GM19328 (cell line): Measurements from ENCODE around the gene TUSC1.
"Not testable (repeated sequence)": the region's sequence is repeated elsewhere in the genome, so short reads cannot be mapped to it uniquely, and the experiment has no call there.

Source experiments
- ATAC-seq: cut with Tn5 transposase; IDR thresholded peaks from one replicate; pipeline ENCODE4 v1.9.1; 2021; ENCODE audit warnings: mild to moderate bottlenecking, moderate library complexity; ENCODE audit not compliant: unreplicated experiment

TUSC1 gene

DNA sequence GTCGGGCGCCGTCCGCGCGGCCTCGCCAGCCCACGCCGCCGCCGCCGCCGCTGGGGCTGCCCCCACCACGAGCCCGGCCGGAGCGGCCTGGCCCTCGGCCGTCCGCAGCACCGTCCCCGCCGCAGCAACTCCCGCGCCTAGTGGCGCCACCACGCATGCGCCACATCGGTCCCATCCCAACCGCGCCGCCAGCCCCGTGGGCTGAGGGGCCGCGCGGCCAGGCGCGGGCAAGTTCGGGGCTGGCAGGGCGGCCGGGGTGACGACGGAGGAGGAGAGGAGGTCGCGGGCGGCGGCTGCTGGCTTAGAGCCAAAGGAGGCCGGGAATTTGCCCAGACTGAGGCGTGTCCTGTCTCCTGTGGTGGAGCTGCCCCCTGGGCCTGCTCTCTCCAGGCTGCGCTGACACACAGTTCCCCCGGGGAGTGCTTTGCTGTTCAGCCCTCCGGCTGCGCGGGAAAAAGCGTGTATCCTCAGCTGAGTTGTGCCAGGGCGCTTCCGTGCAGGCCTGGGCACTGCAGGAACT, at the start of gene TUSC1:
Gene TUSC1 (minus strand): TSS at position 298 of the 520 bp plus-strand sequence. CDS start 132 bp downstream, at position 166.
- ATAC-seq, result no peak

DNA sequence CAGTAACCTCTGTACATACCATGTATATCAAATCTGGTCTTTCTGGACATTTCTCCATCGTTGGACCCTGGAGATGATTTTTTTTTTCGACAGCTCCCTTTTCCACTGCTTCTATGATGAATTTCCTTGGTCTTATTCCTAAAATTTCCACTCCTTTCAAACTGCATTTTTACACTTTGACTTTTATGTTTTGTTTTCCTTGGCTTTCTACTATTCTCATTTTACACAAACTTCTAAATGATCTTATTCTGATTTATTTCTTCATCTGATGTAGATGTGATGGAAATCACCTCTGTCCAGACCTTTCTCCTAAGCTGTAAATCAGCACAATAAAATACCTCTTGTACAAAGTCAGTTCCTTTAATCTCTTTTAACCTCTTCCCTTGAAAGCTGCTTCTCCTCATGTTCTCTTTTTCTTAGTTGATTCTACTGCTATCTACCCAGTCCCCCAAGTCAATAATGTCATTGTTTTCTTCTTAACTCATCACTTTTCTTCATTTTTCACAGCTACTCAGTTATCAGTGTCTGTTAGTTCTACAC, 48.7 kb upstream of the TUSC1 start:
- no peak for ATAC-seq

DNA sequence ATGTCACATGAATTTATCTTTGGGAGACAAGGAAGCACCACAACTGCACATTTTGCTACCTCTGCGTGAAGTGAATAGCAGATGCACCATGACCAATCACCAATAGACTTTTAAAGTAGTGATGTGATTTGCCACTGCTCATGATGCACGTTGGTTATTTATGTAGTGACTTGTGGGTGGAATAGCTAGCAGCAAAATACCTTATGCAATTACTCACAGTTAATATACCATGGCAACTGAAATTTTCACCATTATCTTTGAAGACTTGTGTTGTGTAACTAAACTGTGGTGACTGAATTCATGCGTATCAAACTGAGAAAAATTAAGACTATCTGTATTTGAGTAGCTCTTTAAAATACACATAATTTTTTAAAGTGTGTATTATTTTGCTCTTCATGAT, 46.2 kb upstream of the TUSC1 start:
- no peak for ATAC-seq

DNA sequence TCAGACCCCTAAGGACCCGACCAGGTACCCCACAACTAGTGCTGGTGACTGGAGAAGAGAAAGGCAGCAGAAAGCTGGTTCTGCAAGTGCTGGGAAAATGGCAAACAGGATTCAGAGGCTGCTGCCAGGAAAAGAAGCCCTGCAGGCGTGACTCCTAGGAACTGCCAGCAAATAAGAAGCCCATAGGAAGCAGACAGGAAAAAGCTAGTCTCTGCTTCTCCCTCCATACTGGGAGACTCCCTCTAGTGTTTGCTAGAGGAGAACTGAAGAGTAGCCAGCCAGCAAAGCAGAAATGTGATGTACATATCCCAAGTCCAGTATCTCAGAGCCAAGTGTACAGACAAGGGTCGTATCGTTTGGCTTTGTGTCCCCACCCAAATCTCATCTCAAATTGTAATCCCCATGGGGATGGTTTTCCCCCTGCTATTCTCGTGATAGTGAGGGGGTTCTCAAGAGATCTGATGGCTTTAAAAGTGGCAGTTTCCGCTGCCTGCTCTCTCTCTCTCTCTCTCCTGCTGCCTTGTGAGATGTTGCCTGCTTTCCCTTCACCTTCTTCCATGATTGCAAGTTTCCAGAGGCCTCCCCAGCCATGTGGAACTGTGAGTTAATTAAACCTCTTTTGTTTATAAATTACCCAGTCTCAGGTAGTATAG, 38.1 kb upstream of the TUSC1 start:
- ATAC-seq, result no peak

DNA sequence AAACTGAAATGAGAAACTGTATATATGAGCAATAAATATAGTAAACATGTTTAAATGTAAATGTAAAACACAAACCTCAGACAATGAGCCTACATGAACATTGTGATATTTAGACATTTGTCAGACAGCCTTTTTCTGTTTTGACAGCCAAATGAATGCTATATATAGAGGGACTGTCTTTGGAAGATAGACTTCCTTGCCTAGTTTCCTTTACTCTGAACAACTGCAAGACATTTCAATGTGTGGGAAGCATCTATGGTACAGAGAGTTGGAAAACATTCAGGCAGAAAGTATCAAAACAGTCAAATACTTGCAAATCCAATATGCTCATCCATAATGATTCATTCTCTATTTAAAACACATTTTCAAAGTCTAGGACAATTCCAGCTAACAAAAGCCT, 31.7 kb upstream of the TUSC1 start:
- ATAC-seq, result no peak

DNA sequence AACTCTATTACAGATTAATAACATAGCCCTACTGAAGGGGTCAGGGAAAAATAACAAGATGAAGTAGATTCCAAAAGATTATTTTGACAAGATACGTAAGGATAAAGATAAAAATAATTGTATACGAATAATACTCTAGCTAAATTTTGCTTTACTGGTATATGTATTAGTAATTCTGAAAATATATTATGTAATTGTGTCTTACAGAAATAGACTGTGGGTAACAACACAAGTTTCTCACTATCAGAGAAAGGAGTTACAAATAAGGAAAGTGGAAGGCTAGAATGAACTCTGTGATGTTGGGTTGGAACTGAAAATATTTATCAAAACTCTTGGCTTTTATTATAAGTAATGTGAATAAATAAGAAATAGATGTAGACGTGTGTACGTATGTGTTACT, 26.6 kb upstream of the TUSC1 start:
- ATAC-seq, result no peak

DNA sequence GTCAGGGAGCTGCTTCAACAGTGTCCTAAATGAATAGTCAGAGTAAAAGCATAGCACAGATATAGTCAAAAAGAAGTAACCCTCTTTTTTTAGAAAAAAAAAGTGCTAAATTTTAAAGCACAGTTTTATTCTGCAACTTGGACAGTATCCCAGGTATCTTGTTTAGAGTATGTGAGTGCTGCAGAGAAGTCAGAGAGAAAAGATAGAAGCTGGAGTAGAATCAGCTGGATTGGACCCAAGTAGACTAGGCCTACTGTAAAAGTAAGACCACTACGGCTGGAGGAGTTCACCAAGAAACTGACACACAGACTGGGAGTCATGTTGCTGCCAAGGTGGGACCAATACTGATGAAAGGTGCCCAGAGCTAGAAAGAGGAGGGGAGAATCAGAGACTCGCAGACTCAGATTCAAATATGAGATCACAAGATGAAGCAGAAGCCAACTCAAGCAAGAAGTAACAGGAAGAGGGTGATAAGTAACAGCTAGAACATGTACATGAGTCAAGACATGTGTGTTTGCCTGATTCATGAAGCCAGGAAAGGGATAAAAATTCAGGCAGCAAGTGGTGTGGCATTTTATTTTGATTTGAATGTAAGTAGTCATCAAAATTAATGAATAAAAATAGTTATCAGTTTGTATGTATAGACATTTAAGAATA, 25.6 kb upstream of the TUSC1 start:
- no peak for ATAC-seq

DNA sequence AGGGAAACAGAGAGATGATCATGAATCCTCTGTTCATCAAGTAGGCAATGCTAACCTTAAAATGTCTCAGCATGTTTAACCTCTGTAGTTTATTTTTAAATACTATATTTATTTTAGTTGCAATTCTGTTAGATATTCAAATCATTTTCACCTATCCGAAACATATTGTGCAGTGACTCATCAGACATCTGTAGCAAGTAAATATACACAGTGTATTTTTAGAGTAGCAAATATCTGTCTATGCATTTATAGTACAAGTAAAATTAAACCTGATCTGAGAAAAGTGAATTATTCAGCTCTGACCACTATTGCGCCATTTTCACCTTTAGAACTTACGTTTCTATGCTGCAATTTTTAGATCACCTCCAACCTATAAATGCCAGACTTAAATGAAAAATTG, 24.3 kb upstream of the TUSC1 start:
- no peak for ATAC-seq

DNA sequence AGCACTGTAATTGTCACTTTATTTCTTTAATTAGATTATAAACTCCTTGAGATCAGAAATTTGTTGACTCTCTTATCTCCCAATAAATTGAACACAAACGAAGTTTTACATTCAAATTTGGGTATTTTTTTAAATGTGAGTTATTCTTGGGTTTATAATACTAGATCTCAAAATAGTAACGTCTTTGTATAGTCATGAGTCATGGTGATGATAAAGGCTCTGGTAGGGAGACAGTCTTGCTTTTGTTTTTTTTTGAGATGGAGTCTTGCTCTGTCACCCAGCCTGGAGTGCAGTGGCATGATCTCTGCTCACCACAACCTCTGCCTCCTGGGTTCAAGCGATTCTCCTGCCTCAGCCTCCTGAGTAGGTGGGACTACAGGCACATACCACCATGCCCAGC, 22.7 kb upstream of the TUSC1 start:
- ATAC-seq, result not testable (repeated sequence)

DNA sequence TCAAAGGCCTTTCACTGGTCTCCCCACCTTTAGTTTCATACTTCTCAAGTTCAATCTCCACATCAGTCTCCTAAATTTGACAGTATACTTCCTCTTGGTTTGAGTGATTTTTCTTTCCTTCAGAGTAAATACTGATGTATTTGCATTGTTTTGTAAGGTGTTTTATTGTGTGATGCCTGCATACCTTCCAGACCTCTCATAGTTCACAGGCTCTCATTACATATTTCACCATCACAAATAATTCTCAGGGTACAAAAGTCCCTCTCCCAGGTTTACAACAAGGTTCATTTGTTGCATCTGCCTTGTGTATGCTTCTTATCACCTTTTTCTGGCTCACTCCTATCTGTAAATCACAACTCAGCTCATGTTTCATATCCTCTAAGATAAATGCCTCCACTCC, 22.2 kb upstream of the TUSC1 start:
- no peak for ATAC-seq

DNA sequence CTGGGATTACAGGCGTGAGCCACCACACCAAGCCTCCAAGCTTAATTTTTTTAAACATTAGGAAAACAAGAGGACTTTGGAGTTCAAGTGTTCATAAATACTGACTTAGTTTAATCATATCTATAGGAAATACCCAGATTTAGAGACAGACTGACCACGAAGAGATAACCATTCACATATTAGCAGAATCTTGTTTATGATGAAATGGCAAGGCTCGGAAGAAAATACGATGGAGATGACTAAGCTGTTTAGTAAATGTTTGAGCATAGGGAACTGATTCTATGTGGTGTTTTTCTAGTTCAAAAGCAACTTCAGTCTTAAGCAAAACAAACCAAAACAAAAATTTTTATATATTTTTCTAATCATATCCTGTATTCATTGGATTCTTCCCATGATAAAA, 13.5 kb upstream of the TUSC1 start:
- ATAC-seq, result no peak

DNA sequence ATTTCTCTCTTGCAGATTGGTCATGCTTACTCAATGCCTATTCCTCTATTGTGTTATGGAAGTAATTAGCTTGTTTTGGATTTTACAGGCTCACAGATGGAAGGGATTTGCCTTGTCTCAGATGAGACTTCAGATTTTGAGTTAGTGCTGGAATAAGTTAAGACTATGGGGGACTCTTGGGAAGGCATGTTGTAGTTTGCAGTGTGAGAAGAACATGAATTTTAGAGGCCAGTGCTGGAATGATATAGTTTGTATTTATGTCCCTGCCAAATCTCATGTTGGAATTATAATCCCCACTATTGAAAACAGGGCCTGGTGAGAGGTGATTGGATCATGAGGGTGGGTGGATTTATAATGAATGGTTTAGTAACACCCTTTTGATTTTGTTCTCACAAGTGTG, 6.1 kb upstream of the TUSC1 start:
- ATAC-seq, result no peak

DNA sequence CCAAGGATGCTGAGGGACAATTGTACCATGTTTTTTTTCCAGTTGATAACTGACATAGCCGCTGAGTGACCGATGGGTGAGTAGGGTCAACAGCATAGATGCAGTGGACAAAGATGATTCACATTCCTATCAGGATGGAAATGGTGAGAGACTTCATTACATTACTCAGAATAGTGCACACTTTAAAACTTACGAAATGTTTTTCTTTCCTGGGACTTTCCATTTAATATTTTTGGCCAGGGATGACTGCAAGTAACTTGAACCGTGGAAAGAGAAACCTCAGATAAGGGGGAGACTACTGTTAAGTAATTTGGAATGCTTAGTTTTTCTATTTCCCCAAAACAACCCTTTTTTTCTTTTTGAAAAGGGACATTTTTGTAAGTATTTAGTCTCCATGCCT, 3.0 kb upstream of the TUSC1 start:
- no peak for ATAC-seq

DNA sequence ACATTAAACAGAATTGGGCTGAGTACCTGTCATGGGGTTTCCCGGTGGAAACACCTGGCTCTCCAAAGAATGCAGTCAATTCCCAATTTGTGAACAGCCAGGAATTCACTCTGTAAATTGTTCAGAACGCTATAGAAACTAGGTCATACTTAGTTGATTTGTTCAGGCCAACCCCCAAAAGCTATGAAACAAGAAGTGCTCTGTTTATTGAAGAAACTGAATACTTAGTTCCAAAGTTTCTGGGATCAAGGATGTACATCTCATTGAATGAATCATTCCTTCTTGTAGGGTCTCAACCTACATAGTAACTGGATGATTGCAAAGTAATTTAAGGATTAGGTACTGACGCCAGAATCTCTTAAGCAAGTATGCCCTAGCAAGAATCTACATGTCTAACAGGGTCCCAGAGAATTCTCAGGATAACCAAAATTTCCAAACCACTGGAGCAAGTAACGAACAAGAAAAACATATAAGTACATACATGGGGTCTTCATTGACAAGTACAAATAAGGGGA, 659 bp upstream of the TUSC1 start:
- no peak for ATAC-seq

DNA sequence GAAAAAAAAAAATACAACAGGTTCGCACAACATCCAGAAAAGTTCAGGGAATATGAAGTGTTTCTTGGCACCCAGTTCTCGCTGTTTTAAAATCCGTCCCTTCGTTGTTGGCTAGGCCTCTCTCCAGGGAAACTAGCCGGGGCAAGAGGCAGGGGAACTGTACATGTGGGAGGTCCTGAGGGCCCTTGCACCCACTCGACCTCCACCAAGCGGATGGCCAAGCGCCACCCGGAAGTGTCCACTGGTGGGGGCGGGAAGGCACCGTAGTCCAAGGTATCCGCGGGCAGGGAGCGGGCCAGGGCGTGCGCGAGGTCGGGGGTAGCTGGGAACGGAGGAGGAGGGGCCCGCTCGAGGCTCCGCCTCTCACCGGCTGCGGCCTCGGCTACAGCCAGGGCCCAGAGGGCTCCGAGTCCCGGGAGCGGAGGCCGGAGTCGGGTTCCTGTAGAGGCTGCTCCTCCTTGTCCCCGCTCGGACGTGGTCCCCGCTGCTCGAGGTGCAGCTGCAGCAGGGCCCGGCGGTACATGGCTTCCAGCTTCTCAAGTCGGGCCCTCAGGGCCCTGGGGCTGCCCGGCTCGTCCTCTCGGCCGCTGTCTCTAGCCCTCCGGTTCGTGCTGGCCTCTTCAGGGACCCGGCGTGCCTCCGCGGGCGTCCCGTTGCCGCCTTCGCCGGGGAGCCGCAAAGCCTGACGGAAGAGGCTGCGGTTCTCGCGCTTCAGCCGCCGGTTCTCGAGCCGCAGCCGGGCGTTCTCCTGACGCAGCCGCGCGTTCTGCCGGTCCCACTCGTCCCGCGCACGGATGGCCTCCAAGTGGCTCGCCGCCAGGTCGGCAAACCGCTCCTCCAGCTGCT, 720 bp downstream of the TUSC1 start:
- ATAC-seq, result no peak

DNA sequence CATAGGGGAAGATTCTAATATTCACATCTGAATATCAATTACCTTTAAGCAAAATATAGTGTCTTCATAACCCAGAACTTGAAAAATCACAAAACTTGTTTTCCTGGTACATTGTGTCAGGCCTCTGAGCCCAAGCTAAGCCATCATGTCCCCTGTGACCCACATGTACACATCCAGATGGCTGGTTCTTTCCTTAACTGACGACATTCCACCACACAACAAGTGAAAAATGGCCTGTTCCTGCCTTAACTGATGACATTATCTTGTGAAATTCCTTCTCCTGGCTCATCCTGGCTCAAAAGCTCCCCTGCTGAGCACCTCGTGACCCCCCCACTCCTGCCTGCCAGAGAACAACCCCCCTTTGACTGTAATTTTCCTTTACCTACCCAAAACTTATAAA, 2.4 kb downstream of the TUSC1 start:
- ATAC-seq, result not testable (repeated sequence)

DNA sequence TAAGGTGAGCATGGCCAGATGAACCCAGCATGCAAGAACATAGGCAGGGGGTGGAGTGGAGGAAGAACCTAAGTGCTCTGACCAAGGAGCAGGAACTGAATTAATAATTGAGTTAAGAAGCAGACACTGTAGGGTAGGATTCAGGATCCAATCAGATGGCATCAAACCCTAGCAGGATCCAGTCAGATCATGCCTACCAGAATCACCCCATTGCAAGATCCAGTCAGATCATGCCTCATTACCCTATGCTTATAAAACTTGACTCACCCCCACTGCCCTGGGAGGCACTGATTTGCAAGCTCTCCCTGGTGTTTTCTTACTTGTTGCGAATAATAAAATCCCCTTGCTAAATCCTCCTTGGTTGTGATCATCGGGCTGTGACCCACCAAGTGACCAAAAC, 19.7 kb downstream of the TUSC1 start:
- ATAC-seq, result no peak

DNA sequence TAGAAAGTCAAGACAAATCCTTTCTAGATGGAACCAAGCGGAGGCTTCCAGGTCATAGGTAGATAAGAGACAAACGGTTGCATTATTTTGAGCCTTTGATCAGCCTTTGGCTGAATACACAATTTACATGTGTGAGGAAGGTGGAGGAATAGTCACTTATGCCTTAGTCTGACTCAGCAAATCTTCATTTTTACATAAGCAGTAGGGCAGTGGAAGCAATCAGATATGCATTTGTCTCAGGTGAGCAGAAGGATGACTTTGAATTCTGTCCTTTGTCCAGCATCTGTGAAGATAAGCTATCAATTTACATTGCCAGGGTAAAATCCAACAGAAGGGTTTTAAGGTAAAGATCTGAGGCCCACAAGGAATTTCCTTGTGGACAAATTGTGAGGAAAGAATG, 23.8 kb downstream of the TUSC1 start:
- no peak for ATAC-seq

DNA sequence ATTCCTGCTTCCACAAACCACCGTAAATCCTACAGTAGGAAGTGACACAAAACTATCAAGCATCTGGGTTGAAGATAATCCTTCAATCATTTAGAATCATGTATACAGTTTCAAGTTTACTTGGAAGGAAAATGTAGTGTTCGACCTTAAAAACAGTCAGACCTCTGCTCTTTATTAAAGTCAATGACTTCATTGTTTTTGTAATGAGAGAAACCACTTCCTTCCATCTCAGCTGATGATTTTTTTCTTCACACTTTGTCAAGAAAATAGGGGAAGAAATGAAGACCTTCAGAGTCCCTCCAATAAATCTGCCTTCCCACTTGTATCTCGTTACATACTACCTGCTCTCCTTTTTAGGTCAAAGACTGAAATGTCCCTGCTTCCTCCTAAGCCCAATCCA, 30.1 kb downstream of the TUSC1 start:
- no peak for ATAC-seq

DNA sequence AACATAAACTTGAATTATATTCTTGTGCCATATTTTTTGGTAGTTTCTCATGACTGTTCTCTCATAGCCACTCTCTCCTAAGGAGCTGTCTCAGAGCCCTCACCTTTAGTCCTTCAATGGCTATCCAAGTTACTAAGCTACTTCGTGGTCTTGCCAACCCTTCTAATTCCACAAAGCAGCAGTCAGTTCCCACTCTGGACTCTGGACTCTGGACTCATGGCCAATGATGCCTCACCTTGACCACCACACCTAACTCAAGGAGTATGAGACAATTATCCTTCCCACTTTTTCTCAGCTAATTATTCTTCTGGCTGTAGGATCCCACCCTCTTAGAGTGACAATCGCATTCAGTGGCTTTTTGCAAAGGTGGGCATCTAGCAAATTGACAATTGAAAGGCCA, 42.2 kb downstream of the TUSC1 start:
- no peak for ATAC-seq

DNA sequence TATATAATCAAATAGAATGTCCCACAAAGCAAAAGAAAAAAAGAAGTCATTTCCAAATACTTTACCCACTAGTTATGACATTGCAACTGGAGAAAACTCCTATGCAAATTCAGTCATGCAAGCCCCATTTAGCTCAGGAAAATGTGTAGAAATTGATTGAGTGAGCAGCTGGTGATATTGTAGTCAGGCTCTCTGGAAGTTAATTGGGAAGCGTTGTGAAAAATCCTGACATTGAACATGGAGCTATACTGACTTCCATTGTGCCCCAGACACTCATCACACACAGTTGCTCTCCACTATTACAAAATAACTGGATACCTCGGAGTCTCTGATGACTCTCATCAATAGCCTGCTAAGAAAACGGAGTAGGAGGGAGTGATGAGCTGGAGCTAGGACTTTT, 49.0 kb downstream of the TUSC1 start:
- ATAC-seq, result no peak
